Measurements from ENCODE around the gene INO80.

- TF ChIP-seq POLR2AphosphoS5 (IDR thresholded peaks at IDR 0.05) (no peak), CTCF (IDR thresholded peaks at IDR 0.05) (no peak), EP300 (IDR thresholded peaks at IDR 0.05) (no peak), POLR2A (IDR thresholded peaks at IDR 0.05; ENCODE audit: low read depth) (no peak)
These were observed 156.5 kb downstream of the INO80 start for GRCh38 chr15:40959331-40960141.

Data from esophagus muscularis mucosa (tissue), 4 donors.